ENCODE data around the gene PTPRK.

Gene PTPRK

GRCh38 chr6:128244751-128245405 lies 275.5 kb downstream of the PTPRK start:
- TF ChIP-seq NFIC (IDR thresholded peaks at IDR 0.05) (no peak), MAX (IDR thresholded peaks at IDR 0.05) (no peak), REST (IDR thresholded peaks at IDR 0.05; ENCODE audit: low read depth) (no peak), EP300 (IDR thresholded peaks at IDR 0.05; ENCODE audit: borderline replicate concordance) (no peak), YY1 (IDR thresholded peaks at IDR 0.05; ENCODE audit: low read depth) (no peak), USF1 (IDR thresholded peaks at IDR 0.05) (no peak), RAD21 (IDR thresholded peaks at IDR 0.05; ENCODE audit: low read depth) (no peak)

- TF ChIP-seq FOXM1 (IDR thresholded peaks at IDR 0.05; ENCODE audit: borderline replicate concordance, low read depth) (no peak), TCF12 (IDR thresholded peaks at IDR 0.05; ENCODE audit: low read depth) (no peak), RAD21 (IDR thresholded peaks at IDR 0.05; ENCODE audit: low read depth) (no peak), EP300 (IDR thresholded peaks at IDR 0.05; ENCODE audit: borderline replicate concordance) (no peak), NFIC (IDR thresholded peaks at IDR 0.05) (no peak), EGR1 (IDR thresholded peaks at IDR 0.05) (no peak), CEBPB (IDR thresholded peaks at IDR 0.05) (no peak), CREB1 (IDR thresholded peaks at IDR 0.05; ENCODE audit: low read depth) (no peak), MAX (IDR thresholded peaks at IDR 0.05) (no peak)
Measured at GRCh38 chr6:128242765-128243403, 277.5 kb downstream of the PTPRK start.

- no peak for TF ChIP-seq CREB1 (IDR thresholded peaks at IDR 0.05; ENCODE audit: low read depth)
- no peak for TF ChIP-seq USF1 (IDR thresholded peaks at IDR 0.05)
- TF ChIP-seq MAX (IDR thresholded peaks at IDR 0.05): no peak
- TF ChIP-seq CEBPB (IDR thresholded peaks at IDR 0.05): no peak
- no peak for TF ChIP-seq YY1 (IDR thresholded peaks at IDR 0.05; ENCODE audit: low read depth)
- no peak for TF ChIP-seq ZBTB7A (IDR thresholded peaks at IDR 0.05; ENCODE audit: low read depth)
Measured at GRCh38 chr6:128241216-128241615, 279.2 kb downstream of the PTPRK start.

- TF ChIP-seq TEAD4 (IDR thresholded peaks at IDR 0.05): no peak
Measured at GRCh38 chr6:128240024-128240428, 280.4 kb downstream of the PTPRK start.

- TF ChIP-seq RAD21 (IDR thresholded peaks at IDR 0.05; ENCODE audit: low read depth) (no peak), FOXM1 (IDR thresholded peaks at IDR 0.05; ENCODE audit: borderline replicate concordance, low read depth) (no peak), EP300 (IDR thresholded peaks at IDR 0.05; ENCODE audit: borderline replicate concordance) (no peak), EGR1 (IDR thresholded peaks at IDR 0.05) (no peak)
Measured at GRCh38 chr6:128239146-128239545, 281.3 kb downstream of the PTPRK start.

- TF ChIP-seq TAF1 (IDR thresholded peaks at IDR 0.05; ENCODE audit: low read depth) (no peak), EP300 (IDR thresholded peaks at IDR 0.05; ENCODE audit: borderline replicate concordance) (no peak), CEBPB (IDR thresholded peaks at IDR 0.05) (no peak), MAX (IDR thresholded peaks at IDR 0.05) (no peak)
Measured at GRCh38 chr6:128238225-128238624, 282.2 kb downstream of the PTPRK start.

- TF ChIP-seq NFIC (IDR thresholded peaks at IDR 0.05) (no peak), USF1 (IDR thresholded peaks at IDR 0.05) (no peak), CEBPB (IDR thresholded peaks at IDR 0.05) (no peak), CREB1 (IDR thresholded peaks at IDR 0.05; ENCODE audit: low read depth) (no peak), REST (IDR thresholded peaks at IDR 0.05; ENCODE audit: low read depth) (no peak), EP300 (IDR thresholded peaks at IDR 0.05; ENCODE audit: borderline replicate concordance) (no peak), FOXM1 (IDR thresholded peaks at IDR 0.05; ENCODE audit: borderline replicate concordance, low read depth) (no peak), TAF1 (IDR thresholded peaks at IDR 0.05; ENCODE audit: low read depth) (no peak)
Measured at GRCh38 chr6:128235556-128235955, 284.8 kb downstream of the PTPRK start.

Data from Ishikawa (cell line).